GM21447 (cell line): ENCODE measurements around the gene SYN1.

Experiments used
- ATAC-seq: cut with Tn5 transposase; IDR thresholded peaks from one replicate; pipeline ENCODE4 v1.9.1; 2021; ENCODE audit not compliant: unreplicated experiment

Gene SYN1

DNA sequence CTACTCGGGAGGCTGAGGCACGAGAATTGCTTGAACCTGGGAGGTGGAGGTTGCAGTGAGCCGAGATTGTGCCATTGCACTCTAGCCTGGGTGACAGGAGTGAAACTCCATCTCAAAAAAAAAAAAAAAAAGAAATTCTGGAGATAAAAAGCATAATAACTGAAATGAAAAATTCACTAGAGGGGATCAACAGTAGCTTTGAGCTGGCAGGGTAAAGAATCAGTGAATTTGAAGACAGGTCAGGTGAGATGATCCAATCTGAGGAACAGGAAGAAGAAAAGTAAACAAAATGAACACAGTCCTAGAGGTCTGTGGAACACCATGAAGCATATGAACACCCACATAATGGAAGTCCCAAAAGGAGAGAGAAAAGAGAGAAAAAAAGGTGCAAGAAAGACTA lies 22.4 kb downstream of the SYN1 start:
- ATAC-seq, result no peak

GRCh38 chrX:47596256-47596655 lies 23.4 kb downstream of the SYN1 start:
- ATAC-seq, result no peak

GRCh38 chrX:47595716-47596251 lies 23.9 kb downstream of the SYN1 start:
- ATAC-seq, result no peak

DNA sequence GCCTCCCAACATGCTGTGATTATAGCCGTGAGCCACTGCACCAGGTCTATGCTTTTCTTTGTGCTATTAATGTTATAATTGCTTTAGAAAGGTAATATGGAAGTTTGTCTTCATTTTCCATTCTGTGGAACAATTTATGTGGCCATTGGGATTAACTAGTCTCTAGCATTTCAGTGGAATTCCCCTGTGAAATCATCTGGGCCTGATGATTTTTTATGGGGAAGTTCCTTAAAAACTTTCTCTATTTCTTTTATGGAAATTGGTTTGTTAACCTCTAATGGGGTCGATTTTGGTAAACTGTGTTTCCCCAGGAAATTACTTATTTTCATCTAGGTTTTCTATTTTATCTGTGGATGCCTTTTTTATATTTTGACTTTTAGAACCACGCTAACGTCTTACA lies 26.1 kb downstream of the SYN1 start:
- ATAC-seq, result no peak

DNA sequence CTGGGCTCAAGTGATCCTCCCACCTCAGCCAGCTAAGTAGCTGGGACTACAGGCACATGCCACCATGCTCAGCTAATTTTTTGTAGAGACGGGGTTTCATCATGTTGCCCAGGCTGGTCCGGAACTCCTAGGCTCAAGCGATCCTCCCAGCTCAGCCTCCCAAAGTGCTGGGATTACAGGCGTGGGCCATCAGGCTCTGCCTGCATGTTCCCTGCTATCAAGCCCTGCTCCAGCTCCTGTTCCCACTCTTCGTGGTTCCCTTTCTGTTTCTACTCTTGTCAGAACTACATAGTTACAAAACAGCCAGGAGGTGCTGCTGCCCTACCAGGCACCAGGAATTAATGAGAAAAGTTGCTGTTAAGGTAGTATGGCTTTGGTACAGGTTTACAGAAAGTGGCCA lies 28.7 kb downstream of the SYN1 start:
- no peak for ATAC-seq

- no peak for ATAC-seq
Observed at GRCh38 chrX:47587906-47588735, 31.5 kb downstream of the SYN1 start.

GRCh38 chrX:47587091-47587891 lies 32.4 kb downstream of the SYN1 start:
- ATAC-seq, result no peak

- ATAC-seq, result no peak
Observed at GRCh38 chrX:47586043-47586787, 33.4 kb downstream of the SYN1 start.

GRCh38 chrX:47585273-47585672 lies 34.4 kb downstream of the SYN1 start:
- no peak for ATAC-seq

DNA sequence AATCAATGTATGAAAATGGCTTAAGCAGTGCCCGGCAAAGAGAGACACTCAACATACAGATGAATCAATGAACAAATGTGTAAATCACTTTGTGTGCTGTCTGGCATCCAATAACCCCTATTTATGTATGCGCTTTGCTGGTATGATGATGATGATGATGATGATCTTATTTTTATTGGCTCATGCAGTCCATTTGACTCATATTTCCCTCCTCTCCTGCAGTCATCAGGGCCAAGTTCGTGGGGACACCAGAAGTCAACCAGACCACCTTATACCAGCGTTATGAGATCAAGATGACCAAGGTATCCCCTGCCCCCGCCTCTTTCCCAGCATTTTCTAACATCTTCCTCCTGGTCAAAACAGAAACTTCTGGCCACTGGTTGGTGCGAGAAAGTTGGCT lies 34.9 kb downstream of the SYN1 start:
- no peak for ATAC-seq

GRCh38 chrX:47583240-47583861 lies 36.3 kb downstream of the SYN1 start:
- ATAC-seq, result no peak

GRCh38 chrX:47581731-47582647 lies 37.7 kb downstream of the SYN1 start, which contains the start of gene TIMP1:
TIMP1 (plus strand) TSS chrX:47582436; CDS start chrX:47583416, 980 bp downstream.
- ATAC-seq, result peak; percentile 85

DNA sequence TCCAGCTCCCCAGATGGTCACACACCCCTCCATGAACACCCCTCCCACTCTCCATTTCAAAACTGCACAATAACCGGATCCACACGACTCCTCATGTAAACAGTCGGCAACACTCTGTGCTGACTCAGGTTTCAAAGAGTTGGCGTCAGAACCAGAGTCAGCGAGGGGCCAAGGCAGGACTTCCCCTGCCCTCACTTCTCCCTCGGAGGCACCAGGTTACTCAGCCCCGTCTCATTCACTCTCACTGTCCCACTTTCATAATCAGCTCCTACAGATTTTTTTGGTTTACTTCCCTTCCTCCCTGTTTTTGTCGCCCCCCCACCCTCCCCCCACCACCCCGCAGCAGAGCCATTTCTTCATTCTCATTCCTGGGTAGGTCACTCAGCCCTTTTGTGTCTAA lies 40.1 kb downstream of the SYN1 start:
- ATAC-seq, result no peak

DNA sequence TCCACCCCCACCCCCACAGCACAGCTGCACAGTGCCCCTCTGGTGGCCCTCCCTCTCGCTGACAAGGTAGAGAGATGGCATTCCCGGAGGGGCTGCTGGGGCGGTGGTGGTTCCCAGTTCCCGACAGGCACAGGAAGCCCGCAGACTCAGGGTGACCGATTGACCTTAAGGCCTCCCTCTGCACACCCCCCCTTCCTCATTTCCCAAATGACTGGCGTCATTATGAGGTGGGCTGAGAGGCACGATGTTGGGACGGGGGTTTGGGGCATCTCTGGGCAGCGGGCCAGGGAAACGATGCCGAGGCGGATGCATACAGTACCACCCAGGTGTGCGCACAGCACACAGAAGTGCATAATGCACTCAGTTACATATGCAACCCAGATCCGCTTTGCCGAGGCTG lies 41.0 kb downstream of the SYN1 start:
- ATAC-seq, result no peak

GRCh38 chrX:47577901-47578300 lies 41.8 kb downstream of the SYN1 start:
- ATAC-seq, result no peak

GRCh38 chrX:47577424-47577823 lies 42.2 kb downstream of the SYN1 start:
- ATAC-seq, result no peak

DNA sequence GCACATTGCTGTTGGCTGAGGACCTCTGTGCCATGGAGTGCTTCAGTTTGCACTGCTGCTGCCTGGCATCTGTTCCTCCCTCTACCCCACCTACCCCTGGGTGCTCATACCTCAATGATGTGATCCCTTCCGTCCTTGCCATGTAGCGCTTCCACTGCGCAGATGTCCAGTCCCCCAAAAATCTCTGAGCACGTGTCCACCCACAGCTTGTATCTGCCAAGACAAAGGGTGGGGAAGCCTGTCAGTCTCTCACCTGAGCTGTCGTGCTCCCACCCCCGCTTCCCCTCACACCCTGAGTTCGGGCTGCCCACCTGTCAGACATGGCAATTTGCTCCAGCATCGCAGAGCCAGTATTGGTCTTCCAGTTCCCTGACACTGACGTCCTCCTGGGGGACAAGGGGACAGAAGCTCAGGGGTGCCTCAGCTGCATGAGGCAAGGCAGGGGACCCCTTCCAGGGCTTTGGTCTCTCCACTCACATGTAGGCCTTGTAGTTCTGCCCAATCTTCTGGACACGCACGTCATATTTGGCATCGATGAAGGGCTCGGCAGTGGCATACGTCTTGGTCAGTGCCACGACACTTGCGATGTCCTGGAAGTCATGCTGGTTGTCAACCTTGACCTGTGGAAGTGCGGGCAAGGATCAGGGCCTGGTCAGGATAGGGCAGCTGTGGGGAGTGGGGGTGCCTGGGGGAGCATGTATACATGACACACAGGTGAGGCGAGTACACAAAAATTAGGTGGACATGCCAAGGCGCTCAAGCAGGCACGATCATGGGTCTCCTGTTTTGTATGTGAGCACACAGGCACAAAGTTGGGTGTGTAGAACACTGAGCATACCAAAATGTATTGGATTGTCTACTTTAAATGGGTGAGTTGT lies 43.4 kb downstream of the SYN1 start:
- ATAC-seq, result no peak

- no peak for ATAC-seq
Observed at GRCh38 chrX:47574547-47575301, 44.9 kb downstream of the SYN1 start.
